COR-L47 (cell line): ENCODE data around the gene CSNK1D.

Source experiments
- DNase-seq: peaks from one replicate; lab custom pipeline; 2025; lab: John Stamatoyannopoulos, UW

CSNK1D gene

GRCh38 chr17:82239401-82239925 lies 34.0 kb downstream of the CSNK1D start:
- no peak for DNase-seq

- peak; percentile 68 for DNase-seq
Measured at GRCh38 chr17:82238472-82239201, 34.9 kb downstream of the CSNK1D start.

GRCh38 chr17:82237746-82238471 lies 35.6 kb downstream of the CSNK1D start:
- no peak for DNase-seq

- no peak for DNase-seq
Measured at GRCh38 chr17:82237083-82237745, 36.3 kb downstream of the CSNK1D start.

- peak; percentile 91 for DNase-seq
Measured at GRCh38 chr17:82236142-82236971, 37.1 kb downstream of the CSNK1D start.

GRCh38 chr17:82235775-82236141 lies 37.7 kb downstream of the CSNK1D start:
- DNase-seq = no peak

GRCh38 chr17:82235056-82235774 lies 38.3 kb downstream of the CSNK1D start:
- DNase-seq = no peak

- no peak for DNase-seq
Measured at GRCh38 chr17:82234211-82235055, 39.1 kb downstream of the CSNK1D start.

- DNase-seq = no peak
Measured at GRCh38 chr17:82232876-82233785, 40.4 kb downstream of the CSNK1D start.

GRCh38 chr17:82232322-82232820 lies 41.1 kb downstream of the CSNK1D start:
- DNase-seq = no peak

GRCh38 chr17:82231562-82232321 lies 41.8 kb downstream of the CSNK1D start:
- DNase-seq = no peak

GRCh38 chr17:82231312-82231561 lies 42.3 kb downstream of the CSNK1D start:
- no peak for DNase-seq

- DNase-seq = no peak
Measured at GRCh38 chr17:82230609-82231311, 42.7 kb downstream of the CSNK1D start.

- no peak for DNase-seq
Measured at GRCh38 chr17:82229698-82230608, 43.5 kb downstream of the CSNK1D start.

GRCh38 chr17:82228842-82229697 lies 44.4 kb downstream of the CSNK1D start, which contains the start of gene SLC16A3:
Gene SLC16A3 (plus strand): TSS chr17:82229042. CDS start chr17:82236009, 6,967 bp downstream.
- no peak for DNase-seq
